ENCODE measurements around the gene ZNF275. TPM values are rescaled to one million over a fixed set of nuclear protein-coding genes. Genes with fewer than 3 reads are reported as not detected.

Gene ZNF275
- total and polyA plus RNA-seq, 2 donors (not counting 3 experiments of a cell fraction or from before 2014, with no cell fraction given): 10.3 to 11.0 TPM

GRCh38 chrX:153375571-153375970 lies 41.6 kb downstream of the ZNF275 start:
- H3K9ac ChIP-seq (replicated peaks; ENCODE audit: extremely low read depth, insufficient read depth, low read length): no peak overlapping the region
- no peak overlapping the region for H3K4me3 ChIP-seq (replicated peaks in 1 of 3; ENCODE audit: insufficient read depth in 1 of 3, low read depth in 1 of 3, low read length in 3 of 3)
- BruUV-seq (replicated peaks): no TSS peak
- no peak for DNase-seq (ENCODE audit: low read depth, low spot score)
- H3K4me1 ChIP-seq (ENCODE audit: control insufficient read depth, extremely low read depth, insufficient read depth, low read length): no peaks in the 10 kb centered on the region
- dilution Hi-C loops (cut with MboI; ENCODE audit: extremely low pct_ligation_motif_present, low sequenced_read_pairs) (no loop called here), intact Hi-C loops (cut with micrococcal nuclease) (no loop called here)
- FAIRE-seq: no peak
- no peaks in the 10 kb centered on the region for H3K9me1 ChIP-seq (replicated peaks; ENCODE audit: control insufficient read depth, extremely low read depth, insufficient read depth, low read length)
- no peak overlapping the region for H3K4me2 ChIP-seq (ENCODE audit: insufficient read depth, low read length)
- ChIA-PET CTCF (no interaction called here), POLR2A (no interaction called here)
- H3K9me3 ChIP-seq (replicated peaks; ENCODE audit: control insufficient read depth, insufficient read depth, low read length): no peaks in the 10 kb centered on the region
- H3K79me2 ChIP-seq (ENCODE audit: control insufficient read depth, insufficient read depth, low read length): no peaks in the 10 kb centered on the region
- no peak overlapping the region for H2AFZ ChIP-seq (ENCODE audit: low read depth, low read length)
- no peaks in the 10 kb centered on the region for H4K20me1 ChIP-seq (replicated peaks; ENCODE audit: control insufficient read depth, extremely low read depth, insufficient read depth, low read length)
- peaks cover 0 to 2% of the 10 kb centered on the region in 2 experiments for H3K27me3 ChIP-seq (ENCODE audit: control insufficient read depth in 2 of 2, insufficient read depth in 2 of 2, low read length in 2 of 2)
- no peaks in the 10 kb centered on the region for H3K36me3 ChIP-seq (ENCODE audit: control insufficient read depth in 2 of 2, extremely low read depth in 1 of 2, insufficient read depth in 2 of 2, low read length in 2 of 2)
- TF ChIP-seq MAX (IDR thresholded peaks at IDR 0.05; ENCODE audit: insufficient read depth, insufficient read length) (no peak), GATA2 (IDR thresholded peaks at IDR 0.05; ENCODE audit: insufficient read depth, insufficient read length, low read depth, low read length) (no peak), POLR2A (IDR thresholded peaks at IDR 0.05; ENCODE audit: low read depth, low read length) (no peak), FOS (IDR thresholded peaks at IDR 0.05; ENCODE audit: borderline replicate concordance, insufficient read depth, low read length) (no peak), POLR2AphosphoS5 (IDR thresholded peaks at IDR 0.05; ENCODE audit: insufficient read depth, low read depth, low read length) (no peak), MYC (IDR thresholded peaks at IDR 0.05; ENCODE audit: low read depth, low read length) (no peak), EZH2 (IDR thresholded peaks at IDR 0.05; ENCODE audit: borderline replicate concordance, low read depth, low read length, severe bottlenecking) (no peak), JUN (IDR thresholded peaks at IDR 0.05; ENCODE audit: borderline replicate concordance, insufficient read depth, insufficient read length, low read depth) (no peak), CTCF (IDR thresholded peaks at IDR 0.05; ENCODE audit: extremely low read depth in 1 of 2, insufficient read depth in 1 of 2, low read depth in 1 of 2, low read length in 2 of 2) (no peak)
- H3K27ac ChIP-seq (ENCODE audit: insufficient read depth, low read depth, low read length): no peak overlapping the region
